GM18505 (cell line): Measurements from ENCODE around the gene MTAP.
"Not testable (repeated sequence)": the region's sequence is repeated elsewhere in the genome, so short reads cannot be mapped to it uniquely, and the experiment has no call there.

ENCODE experiments used
- ATAC-seq: cut with Tn5 transposase; IDR thresholded peaks from one replicate; pipeline ENCODE4 v1.9.1; 2021; ENCODE audit not compliant: unreplicated experiment
- POLR2A ChIP-seq: IDR thresholded peaks from 4 replicates; pipeline ENCODE4 v1.6.1; 2011; ENCODE audit warnings: borderline replicate concordance; ENCODE audit not compliant: insufficient read depth, insufficient read length; ENCODE audit errors: extremely low read depth

Gene MTAP

GRCh38 chr9:21935631-21936030 lies 133.2 kb downstream of the MTAP start:
- ATAC-seq = no peak
- TF ChIP-seq POLR2A = no peak

GRCh38 chr9:21936161-21936560 lies 133.7 kb downstream of the MTAP start:
- no peak for TF ChIP-seq POLR2A
- no peak for ATAC-seq

GRCh38 chr9:21941337-21941995 lies 139.0 kb downstream of the MTAP start:
- no peak for ATAC-seq
- TF ChIP-seq POLR2A = no peak

GRCh38 chr9:21943464-21943863 lies 141.0 kb downstream of the MTAP start:
- TF ChIP-seq POLR2A = no peak
- no peak for ATAC-seq

GRCh38 chr9:21945606-21946005 lies 143.2 kb downstream of the MTAP start:
- ATAC-seq = no peak
- no peak for TF ChIP-seq POLR2A

GRCh38 chr9:21958833-21959232 lies 156.4 kb downstream of the MTAP start:
- TF ChIP-seq POLR2A = no peak
- no peak for ATAC-seq

GRCh38 chr9:21959268-21959667 lies 156.8 kb downstream of the MTAP start:
- not testable (repeated sequence) for ATAC-seq

- TF ChIP-seq POLR2A = no peak
- no peak for ATAC-seq
Measured at GRCh38 chr9:21961569-21961968, 159.1 kb downstream of the MTAP start.

- no peak for TF ChIP-seq POLR2A
- ATAC-seq = peak; percentile 56
Measured at GRCh38 chr9:21964925-21965385, 162.5 kb downstream of the MTAP start.

- TF ChIP-seq POLR2A = no peak
- peak; percentile 87 for ATAC-seq
Measured at GRCh38 chr9:21965401-21965951, 163.0 kb downstream of the MTAP start.

- TF ChIP-seq POLR2A = no peak
- ATAC-seq = no peak
Measured at GRCh38 chr9:21966140-21966851, 163.9 kb downstream of the MTAP start.

GRCh38 chr9:21967169-21967568 lies 164.7 kb downstream of the MTAP start:
- no peak for TF ChIP-seq POLR2A
- no peak for ATAC-seq

- TF ChIP-seq POLR2A = no peak
- no peak for ATAC-seq
Measured at GRCh38 chr9:21967702-21968101, 165.3 kb downstream of the MTAP start.
